H54 (cell line): Measurements from ENCODE around the gene SND1.
"Not testable (repeated sequence)": the region's sequence is repeated elsewhere in the genome, so short reads cannot be mapped to it uniquely, and the experiment has no call there.

Source experiments
- DNase-seq: peaks from one replicate; pipeline ENCODE4 v3.0.0; 2011; ENCODE audit warnings: low spot score, mixed read lengths; ENCODE audit not compliant: insufficient read length
- FAIRE-seq: peaks from 3 replicates; lab custom pipeline; 2011; peaks lifted over from hg19 to GRCh38; lab: Jason Lieb, UNC
- POLR2A ChIP-seq: IDR thresholded peaks from 2 replicates; pipeline ENCODE4 v1.6.1; 2011; ENCODE audit warnings: low read depth, mild to moderate bottlenecking, low read length

SND1 gene

DNA sequence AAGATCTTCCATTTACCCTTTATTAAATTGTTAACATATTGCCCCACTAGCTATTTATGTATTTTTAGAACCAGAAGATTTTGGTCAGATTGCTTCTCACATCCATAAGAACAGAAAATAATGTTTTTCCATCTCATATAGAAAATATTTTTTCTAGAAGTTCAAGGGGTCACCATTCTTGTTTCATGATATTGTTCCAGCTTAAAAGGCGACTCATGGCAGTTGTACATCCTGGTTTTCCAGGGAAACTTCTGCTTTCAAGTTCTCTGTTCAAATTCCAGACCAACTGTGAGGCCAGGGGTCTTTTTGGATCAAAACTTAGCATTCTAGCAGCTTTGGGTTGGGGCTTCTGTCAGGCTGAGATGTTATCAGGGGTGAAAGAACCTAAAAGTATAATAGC is 294.9 kb downstream of the SND1 start:
- no peak for FAIRE-seq
- DNase-seq = no peak
- no peak for TF ChIP-seq POLR2A

DNA sequence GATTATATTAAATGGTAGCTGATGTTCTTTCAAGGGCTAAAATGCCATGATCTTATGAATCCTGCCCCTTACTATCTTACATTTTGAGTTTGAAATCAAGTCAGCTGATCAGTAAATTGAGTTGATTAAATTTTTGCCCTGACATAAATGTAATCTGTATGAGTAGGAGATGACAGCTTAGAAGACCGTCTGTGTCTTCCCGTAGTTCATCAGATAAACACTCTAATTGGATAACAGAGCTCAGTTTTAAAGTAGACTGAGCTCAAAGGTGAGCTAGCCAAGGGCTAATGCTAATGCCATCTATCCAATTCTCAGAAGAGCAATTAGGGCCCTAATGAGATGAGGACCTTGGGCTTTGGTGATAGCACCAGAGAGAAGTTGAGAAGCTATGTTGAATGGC is 296.3 kb downstream of the SND1 start:
- no peak for TF ChIP-seq POLR2A
- FAIRE-seq (no peak), DNase-seq (no peak)

DNA sequence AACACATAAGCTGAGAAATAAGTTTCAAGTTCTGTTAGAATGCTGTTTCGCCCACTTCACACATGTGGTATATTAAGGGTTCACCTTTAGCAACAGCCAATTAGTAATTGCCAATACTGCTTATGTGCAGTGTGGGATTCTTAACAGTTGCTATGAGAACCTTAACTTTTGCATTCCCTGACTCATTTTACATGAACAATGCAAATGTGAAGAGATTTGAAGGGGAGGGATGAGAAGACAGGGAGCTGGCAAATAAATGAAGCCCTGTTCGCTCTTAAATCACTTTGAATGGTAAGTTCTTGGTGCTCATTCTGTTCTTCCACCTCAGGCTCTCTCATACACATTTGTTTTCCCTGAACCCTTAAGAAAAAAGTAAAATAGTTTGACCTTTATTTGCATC is 296.9 kb downstream of the SND1 start:
- FAIRE-seq (no peak), DNase-seq (no peak)
- TF ChIP-seq POLR2A = no peak

DNA sequence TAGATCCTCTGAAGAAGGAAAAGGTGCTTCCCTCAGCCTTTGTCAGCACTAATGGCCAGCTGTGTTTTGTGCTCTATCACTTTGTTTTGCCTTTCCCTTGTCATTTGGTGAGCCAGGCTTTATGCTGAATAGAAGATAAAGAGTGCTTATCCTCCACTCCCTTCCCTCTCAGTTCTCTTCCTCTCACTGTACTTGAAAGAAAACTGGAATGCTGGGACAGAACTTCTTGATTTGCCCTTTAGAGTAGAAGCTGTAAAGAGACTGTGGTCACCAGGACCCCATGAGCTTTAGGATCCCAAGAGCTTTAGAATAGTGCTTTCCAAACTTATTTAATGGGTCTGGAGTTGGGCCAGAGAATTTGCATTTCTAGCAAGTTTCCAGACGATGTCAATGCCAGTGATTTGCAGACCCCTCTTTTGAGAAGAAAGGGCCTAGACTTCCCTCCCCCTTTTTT is 297.8 kb downstream of the SND1 start:
- TF ChIP-seq POLR2A = no peak
- no peak for FAIRE-seq
- DNase-seq = no peak

DNA sequence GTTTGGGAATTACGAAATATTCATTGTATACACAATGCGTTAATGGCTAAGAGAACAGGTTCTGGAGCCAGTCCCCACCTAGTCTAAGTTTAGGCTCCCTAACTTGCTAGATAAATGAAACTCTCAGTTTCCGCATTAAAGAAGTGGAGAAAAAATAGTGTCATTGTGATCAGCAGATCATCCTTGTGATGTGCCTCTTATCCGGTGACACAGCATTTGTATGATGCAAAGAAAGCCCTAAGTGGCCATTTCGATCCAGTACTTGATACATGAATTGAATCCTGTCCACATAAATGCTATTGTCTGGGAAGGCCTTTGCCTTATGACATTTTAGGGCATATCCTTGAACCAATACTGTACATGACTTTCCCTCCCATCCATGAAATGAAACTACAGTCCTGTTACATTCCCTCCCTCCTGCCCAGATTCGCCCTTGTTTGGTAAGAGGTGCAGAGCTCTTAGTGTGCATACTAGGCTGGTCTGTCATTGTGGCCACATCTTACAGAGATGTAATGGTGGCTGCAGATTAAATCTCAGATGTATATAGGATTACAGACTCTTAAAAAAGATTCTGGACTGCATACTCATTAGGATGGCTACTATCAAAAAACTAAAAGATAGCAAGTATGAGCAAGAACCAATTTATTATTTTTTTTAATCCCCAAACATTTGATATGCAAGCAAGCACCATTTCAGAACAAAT is 298.4 kb downstream of the SND1 start:
- DNase-seq = no peak
- no peak for FAIRE-seq
- no peak for TF ChIP-seq POLR2A

DNA sequence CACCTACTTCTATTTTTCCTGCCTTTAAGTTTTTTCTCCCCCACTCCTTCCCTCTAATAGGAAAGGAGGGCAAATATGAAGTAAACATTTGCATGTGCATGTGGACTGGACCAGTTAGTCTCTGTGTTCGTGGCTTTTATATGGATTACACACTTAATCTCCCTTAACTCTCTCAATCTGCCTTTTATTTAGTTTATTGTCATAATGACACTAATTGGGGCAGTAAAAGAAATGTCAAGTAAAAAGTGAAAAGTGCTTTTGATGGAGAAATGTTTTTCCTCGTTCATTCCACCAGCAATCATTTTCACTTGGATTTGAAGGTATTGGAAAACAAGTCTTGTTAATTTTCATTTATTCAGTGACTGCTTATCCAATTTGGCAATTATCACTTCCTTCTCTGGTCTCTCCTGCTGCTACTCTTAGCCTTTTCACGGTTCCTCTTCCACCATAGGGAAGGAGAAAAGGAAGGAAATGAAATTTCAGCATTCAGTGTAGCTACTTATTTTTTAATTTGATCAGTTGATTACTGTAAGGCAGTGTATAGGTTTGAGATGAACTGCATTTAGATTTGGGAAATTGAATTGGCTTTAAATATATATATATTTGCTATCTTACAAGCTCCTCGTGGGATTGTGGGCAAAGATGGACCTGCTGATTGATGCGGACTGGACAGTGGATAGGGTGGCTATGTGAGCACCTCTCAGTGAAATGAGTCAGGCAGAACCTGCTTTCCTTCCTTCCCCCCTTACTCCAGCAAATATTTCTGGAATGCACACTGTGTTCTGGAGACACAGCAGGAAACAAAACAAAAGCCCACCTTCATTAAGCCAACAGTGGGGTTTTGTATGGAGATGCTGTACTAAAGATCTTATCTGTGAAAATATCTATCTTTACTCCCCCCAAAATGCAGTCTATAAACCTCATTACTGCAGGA is 301.7 kb downstream of the SND1 start:
- no peak for TF ChIP-seq POLR2A
- DNase-seq = no peak
- no peak for FAIRE-seq

DNA sequence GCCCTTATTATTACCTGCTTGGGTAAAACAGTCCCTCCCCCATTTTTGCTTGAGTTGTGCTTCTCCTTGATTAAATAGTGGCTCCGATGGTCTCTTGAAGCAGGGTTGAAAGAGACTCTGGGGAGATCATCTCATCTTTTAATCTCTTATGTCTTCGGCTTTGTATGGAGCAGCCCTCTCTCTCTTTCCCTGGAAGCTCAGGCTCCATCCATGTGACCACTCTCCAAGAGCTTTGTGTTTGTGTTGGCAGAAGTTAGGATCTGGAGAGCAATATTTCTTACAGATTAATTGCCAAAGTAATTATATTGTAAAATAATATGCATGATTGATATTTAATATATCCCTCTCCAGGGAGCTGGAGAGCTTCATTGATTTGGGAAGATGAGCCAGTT is 302.4 kb downstream of the SND1 start:
- FAIRE-seq (no peak), DNase-seq (no peak)
- TF ChIP-seq POLR2A = no peak

DNA sequence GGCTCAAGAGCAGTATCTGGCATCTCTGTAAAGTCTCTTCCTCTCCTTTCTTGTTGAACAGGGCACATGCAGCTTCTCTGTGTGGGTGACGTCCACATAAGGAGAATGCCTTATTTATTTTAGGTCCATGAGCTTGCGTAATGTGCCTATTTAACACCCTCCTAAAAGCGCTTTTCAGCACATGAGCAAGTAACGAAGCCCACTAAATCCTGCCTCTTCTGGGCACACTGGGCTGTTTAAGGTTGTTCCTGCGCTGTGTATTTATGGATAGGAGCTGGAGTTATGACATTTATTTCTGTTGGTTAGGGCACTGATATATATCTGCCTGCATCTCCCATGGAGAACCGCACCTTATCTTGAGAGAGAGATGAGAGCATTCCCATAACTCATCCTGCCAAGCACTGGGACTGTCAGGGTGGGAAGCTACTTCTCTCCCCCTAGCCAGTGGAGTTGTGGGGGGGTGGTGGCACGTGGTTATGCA is 303.1 kb downstream of the SND1 start:
- no peak for DNase-seq
- FAIRE-seq = no peak
- TF ChIP-seq POLR2A = no peak

DNA sequence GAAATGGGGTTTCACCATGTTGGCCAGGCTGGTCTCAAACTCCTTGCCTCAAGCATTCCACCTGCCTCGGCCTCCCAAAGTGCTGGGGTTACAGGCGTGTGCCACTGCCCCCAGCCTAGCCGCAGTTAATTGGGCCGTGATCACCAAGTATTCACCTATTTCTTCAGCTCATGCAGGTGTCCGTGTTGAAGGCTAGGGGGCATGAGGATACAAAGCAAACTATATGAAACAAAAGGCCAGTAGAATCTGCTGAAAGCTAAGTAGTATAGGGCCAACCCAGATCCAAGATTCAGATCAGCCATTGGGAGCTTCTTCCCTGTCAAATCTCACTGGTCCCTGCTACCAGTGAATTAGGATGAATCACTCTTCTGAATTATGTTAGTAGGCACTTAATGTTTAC is 305.9 kb downstream of the SND1 start:
- DNase-seq (no peak), FAIRE-seq (no peak)
- no peak for TF ChIP-seq POLR2A

DNA sequence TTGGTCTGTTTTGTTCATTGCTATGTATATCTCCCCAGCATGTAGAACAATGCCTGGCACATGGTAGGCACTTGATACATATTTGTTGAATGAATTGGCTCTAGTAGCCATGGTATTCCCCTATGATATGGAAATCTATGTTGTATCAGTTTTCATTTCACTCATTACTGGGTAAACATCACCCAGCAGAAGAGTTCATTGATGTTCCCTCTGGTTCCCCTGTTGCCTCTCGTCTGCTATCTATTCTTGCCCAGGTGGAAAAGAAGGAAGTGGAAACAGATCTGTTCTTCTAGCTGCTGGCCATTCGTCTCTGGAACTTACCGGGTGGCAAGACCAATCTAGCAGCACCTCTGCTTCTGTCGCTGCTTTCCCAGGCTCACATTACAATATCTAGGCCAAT is 307.8 kb downstream of the SND1 start:
- no peak for FAIRE-seq

DNA sequence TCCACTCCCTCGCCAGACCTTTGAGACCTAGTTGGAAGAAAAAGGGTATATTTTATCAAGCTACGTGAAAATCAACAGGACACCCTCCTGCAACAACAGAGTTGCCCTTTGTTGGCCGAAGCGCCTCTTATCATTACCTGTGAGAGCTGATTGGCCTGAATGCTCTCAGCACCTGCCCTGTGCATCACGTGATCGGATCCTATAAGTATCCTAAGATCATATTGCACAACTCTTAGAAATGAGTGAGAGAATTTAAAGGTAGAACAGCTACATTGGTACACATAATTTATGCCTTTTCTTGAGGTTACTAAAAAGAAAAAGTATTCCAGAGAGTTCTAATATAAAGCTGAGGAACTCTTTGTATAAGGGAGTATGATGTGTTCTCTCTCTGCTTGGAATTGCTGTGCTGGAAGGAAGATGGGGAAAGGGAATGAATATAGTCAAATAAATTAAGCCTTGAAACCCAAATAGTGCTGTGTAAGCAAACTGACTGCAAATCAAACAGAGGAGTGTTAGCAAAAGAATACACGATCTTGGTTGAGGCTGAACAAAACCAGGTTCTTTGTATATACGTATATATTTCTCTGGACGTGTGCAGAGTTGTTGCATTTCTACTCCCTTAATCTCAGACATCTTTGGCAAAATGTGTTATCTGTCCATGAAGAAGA is 309.9 kb downstream of the SND1 start:
- DNase-seq (no peak), FAIRE-seq (no peak)
- TF ChIP-seq POLR2A = no peak

More for the DNA sequence above, 307.8 kb downstream of the SND1 start:
- no peak for TF ChIP-seq POLR2A
- no peak for DNase-seq

DNA sequence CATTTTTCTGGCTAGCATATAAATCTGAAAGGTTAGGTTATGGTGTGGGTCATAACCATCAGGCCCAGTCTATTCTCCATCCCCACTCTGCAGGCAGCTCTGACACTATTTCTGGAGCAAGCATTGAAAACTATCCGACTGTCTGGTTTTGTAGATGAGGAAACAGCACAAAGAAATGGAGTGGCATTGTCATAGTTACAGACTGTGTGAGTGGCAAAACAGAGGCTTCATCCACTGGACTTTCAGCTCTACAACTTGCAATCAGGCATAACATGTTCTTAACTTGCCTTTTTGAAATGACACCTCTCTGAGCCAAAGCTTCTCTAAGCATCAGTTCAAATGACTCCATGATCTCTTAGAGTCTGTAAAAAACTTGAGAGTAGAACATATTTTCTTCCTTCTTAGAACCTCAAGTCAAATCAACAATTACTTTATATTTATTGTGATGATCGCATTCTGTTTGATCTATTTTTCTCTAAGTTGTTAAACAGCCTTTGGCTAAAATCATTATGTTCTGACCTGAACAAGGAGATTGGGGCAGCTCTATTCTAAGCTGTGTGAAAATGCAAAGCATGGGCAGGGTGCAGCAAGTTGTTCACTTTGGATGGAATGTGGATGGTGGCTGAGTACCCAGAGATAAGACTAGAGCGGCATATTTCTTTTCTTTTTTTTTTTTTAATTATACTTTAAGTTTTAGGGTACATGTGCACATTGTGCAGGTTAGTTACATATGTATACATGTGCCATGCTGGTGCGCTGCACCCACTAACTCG is 310.8 kb downstream of the SND1 start:
- FAIRE-seq (no peak), DNase-seq (no peak)

DNA sequence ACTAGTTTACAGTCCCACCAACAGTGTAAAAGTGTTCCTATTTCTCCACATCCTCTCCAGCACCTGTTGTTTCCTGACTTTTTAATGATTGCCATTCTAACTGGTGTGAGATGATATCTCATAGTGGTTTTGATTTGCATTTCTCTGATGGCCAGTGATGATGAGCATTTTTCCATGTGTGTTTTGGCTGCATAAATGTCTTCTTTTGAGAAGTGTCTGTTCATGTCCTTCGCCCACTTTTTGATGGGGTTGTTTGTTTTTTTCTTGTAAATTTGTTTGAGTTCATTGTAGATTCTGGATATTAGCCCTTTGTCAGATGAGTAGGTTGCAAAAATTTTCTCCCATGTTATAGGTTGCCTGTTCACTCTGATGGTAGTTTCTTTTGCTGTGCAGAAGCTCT is 311.9 kb downstream of the SND1 start:
- DNase-seq, FAIRE-seq: not testable (repeated sequence)

More for the DNA sequence above, 310.8 kb downstream of the SND1 start:
- TF ChIP-seq POLR2A = no peak

DNA sequence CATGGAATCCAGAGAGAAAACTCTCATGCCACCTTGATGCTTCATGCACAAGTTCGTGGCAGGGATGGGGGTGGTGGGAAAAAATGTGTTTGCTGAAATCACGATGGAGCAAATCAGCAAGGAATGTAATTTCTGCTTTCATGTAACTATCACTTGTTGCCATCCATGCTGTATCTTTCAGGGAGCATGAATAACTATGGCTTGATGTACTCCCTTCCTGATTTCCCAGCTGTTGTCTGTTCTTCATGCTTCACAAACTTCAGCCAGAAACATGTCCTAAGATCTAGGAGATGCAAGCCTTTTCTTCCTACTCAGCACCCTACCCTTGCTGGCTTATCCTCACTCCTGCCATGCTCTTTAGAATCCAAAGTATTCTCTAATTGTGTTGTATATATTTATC is 315.3 kb downstream of the SND1 start:
- FAIRE-seq = no peak
- no peak for DNase-seq
- no peak for TF ChIP-seq POLR2A
